PC-9 (cell line): ENCODE results near the gene TES.

ENCODE experiments used
- EZH2 ChIP-seq: fragments of 200-600 bp; sonication (generic); IDR thresholded peaks from 2 replicates; pipeline ENCODE4 v1.8.0; 2017; ENCODE audit warnings: antibody characterized with exemption, low read depth
- TF ChIP-seq, protein P1 (sequence below): fragments of 200-600 bp; sonication (generic); conservative IDR thresholded peaks from 2 replicates; pipeline ENCODE4 v1.6.1; 2017; ENCODE audit warnings: mixed run types, antibody characterized with exemption, mild to moderate bottlenecking, moderate library complexity

DNA sequence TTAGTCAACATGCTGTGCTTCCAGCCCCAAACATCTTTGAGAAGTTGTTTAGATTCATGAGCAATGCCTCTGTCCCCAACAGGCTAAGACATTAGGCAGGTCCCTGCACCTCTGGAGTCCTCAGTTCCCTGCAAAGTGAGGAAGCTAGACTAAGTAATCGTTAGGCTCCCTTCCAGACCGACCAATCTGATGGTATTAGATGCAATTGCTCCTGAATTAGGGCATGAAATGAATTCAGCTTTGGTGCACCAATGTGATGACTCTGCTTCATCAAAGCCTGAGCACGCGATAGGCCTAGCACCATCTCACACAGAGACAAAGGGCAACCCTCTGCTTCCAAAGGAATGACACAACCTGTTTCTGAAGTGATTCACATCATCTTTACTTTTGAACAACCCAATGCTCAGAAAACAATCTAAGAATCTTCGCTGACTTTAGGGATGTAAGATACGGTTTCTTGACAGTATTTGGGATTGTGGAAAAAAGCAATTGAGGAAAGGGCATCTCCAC, 723 bp upstream of the TES start:
- TF ChIP-seq, protein P1, sequence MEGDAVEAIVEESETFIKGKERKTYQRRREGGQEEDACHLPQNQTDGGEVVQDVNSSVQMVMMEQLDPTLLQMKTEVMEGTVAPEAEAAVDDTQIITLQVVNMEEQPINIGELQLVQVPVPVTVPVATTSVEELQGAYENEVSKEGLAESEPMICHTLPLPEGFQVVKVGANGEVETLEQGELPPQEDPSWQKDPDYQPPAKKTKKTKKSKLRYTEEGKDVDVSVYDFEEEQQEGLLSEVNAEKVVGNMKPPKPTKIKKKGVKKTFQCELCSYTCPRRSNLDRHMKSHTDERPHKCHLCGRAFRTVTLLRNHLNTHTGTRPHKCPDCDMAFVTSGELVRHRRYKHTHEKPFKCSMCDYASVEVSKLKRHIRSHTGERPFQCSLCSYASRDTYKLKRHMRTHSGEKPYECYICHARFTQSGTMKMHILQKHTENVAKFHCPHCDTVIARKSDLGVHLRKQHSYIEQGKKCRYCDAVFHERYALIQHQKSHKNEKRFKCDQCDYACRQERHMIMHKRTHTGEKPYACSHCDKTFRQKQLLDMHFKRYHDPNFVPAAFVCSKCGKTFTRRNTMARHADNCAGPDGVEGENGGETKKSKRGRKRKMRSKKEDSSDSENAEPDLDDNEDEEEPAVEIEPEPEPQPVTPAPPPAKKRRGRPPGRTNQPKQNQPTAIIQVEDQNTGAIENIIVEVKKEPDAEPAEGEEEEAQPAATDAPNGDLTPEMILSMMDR: no peak
- no peak for TF ChIP-seq EZH2
